GM06990 (cell line): ENCODE results near the gene GPC4.

Experiments
- DNase-seq: peaks from one replicate; pipeline ENCODE4 v3.0.0-alpha.2; 2011; ENCODE audit not compliant: insufficient read length; ENCODE audit errors: extremely low read depth
- H3K27me3 ChIP-seq: replicated peaks from 2 replicates; pipeline ENCODE4 v1.6.0; 2011; ENCODE audit warnings: low read length; ENCODE audit not compliant: control insufficient read depth, insufficient read depth
- H3K36me3 ChIP-seq: 2 replicates; pipeline ENCODE4 v1.5.1; 2011; ENCODE audit warnings: low read length; ENCODE audit not compliant: control insufficient read depth, insufficient read depth
- H3K4me3 ChIP-seq: replicated peaks from 2 replicates; pipeline ENCODE4 v1.5.1; 2011; ENCODE audit warnings: low read depth, mild to moderate bottlenecking, control low read depth, low read length
- TF ChIP-seq, protein P1 (sequence below): IDR thresholded peaks from 2 replicates; pipeline ENCODE4 v1.5.1; 2011; ENCODE audit warnings: low read length, control low read depth, mild to moderate bottlenecking, inconsistent platforms; ENCODE audit not compliant: insufficient read depth, poor library complexity, severe bottlenecking

Gene GPC4

GRCh38 chrX:133308499-133308897, 106.8 kb downstream of the GPC4 start:
- Histone ChIP-seq H3K27me3 (no peaks in the 10 kb centered on the region; the same call in 1 of the 2 replicates), H3K4me3 (no peak overlapping the region), H3K36me3 (no peaks in the 10 kb centered on the region)
- no peak for DNase-seq
- TF ChIP-seq, protein P1, sequence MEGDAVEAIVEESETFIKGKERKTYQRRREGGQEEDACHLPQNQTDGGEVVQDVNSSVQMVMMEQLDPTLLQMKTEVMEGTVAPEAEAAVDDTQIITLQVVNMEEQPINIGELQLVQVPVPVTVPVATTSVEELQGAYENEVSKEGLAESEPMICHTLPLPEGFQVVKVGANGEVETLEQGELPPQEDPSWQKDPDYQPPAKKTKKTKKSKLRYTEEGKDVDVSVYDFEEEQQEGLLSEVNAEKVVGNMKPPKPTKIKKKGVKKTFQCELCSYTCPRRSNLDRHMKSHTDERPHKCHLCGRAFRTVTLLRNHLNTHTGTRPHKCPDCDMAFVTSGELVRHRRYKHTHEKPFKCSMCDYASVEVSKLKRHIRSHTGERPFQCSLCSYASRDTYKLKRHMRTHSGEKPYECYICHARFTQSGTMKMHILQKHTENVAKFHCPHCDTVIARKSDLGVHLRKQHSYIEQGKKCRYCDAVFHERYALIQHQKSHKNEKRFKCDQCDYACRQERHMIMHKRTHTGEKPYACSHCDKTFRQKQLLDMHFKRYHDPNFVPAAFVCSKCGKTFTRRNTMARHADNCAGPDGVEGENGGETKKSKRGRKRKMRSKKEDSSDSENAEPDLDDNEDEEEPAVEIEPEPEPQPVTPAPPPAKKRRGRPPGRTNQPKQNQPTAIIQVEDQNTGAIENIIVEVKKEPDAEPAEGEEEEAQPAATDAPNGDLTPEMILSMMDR = no peak

GRCh38 chrX:133307637-133308498, 107.4 kb downstream of the GPC4 start:
- Histone ChIP-seq H3K36me3 (no peaks in the 10 kb centered on the region), H3K27me3 (no peaks in the 10 kb centered on the region; the same call in 1 of the 2 replicates), H3K4me3 (no peak overlapping the region)
- DNase-seq = no peak
- TF ChIP-seq, protein P1 = no peak

- DNase-seq = no peak
- H3K4me3 ChIP-seq = no peak overlapping the region
- H3K27me3 ChIP-seq = no peaks in the 10 kb centered on the region; the same call in 1 of the 2 replicates
- TF ChIP-seq, protein P1 = no peak
- H3K36me3 ChIP-seq = no peaks in the 10 kb centered on the region
These were observed 108.2 kb downstream of the GPC4 start for GRCh38 chrX:133307094-133307493.

- H3K4me3 ChIP-seq = no peak overlapping the region
- no peaks in the 10 kb centered on the region; the same call in 1 of the 2 replicates for H3K27me3 ChIP-seq
- TF ChIP-seq, protein P1 = no peak
- no peaks in the 10 kb centered on the region for H3K36me3 ChIP-seq
- no peak for DNase-seq
These were observed 109.0 kb downstream of the GPC4 start for GRCh38 chrX:133306316-133306715.

GRCh38 chrX:133305348-133305747, 109.9 kb downstream of the GPC4 start:
- H3K27me3 ChIP-seq = no peaks in the 10 kb centered on the region; the same call in 1 of the 2 replicates
- no peak overlapping the region for H3K4me3 ChIP-seq
- no peak for DNase-seq
- TF ChIP-seq, protein P1 = no peak
- no peaks in the 10 kb centered on the region for H3K36me3 ChIP-seq
